Stimulated activated CD4-positive, alpha-beta T cell treated with anti-CD3 and anti-CD28 coated beads, Interleukin-15, amount 100 ng/mL, for 24 hours (primary cell): Measurements from ENCODE around the gene COL19A1.

Source experiments
- DNase-seq: peaks from one replicate; pipeline ENCODE4 v3.0.0-alpha.2; 2020

COL19A1 gene

DNA sequence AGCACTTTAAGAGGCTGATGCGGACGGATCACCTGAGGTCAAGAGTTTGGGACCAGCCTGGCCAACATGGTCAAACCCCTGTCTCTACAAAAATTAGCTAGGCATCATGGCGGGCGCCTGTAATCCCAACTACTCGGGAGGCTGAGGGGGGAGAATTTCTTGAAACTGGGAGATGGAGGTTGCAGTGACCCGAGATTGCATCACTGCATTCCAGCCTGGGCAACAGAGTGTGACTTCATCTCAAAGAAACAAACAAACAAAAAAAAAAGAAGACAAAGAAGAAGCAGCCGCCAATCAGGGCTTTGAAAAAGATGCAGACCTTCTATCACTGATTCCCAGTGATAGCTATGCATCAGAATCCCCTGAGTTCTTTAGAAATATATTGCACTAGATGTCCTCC lies 379.8 kb downstream of the COL19A1 start:
- DNase-seq: no peak

DNA sequence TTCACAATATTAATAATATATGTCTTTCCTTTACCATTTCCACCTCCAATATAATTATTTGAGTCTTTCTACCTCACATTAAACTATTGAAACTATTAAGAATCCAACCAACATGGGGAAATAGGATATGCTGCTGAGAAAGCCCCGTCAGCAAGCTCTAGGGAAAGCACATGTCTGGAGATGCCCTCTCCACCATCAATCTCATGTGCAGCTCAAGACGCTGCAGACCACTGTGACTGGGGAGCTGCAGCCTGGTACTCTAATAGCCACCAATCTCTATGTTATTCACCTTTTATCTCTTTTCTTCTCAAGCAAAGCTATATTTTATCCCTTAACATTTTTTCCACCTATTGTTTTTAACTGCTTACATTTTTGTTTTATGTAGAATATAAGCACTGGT lies 386.2 kb downstream of the COL19A1 start:
- no peak for DNase-seq

GRCh38 chr6:70253923-70254322 lies 387.6 kb downstream of the COL19A1 start:
- no peak for DNase-seq

DNA sequence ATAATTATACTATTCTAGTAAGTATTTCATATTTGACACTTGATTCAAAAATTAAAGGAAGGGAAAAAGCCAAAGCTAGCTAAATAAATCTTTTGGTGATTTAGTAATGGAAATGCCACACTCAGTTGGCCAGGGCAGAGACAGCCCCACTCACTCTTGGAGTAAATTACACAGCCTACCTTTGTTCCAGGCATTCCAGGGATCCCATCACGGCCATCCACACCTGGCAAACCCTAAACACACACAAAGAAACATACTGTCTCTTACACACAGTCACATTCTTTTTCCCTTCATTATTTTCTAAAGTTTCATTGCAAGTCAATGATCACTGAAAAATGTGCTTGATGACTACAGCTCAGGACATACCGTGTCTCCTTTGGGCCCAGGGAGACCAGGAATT lies 388.4 kb downstream of the COL19A1 start:
- DNase-seq: no peak

- DNase-seq: no peak
Observed at GRCh38 chr6:70257768-70258273, 391.5 kb downstream of the COL19A1 start.

- DNase-seq: no peak
Observed at GRCh38 chr6:70258483-70258882, 392.1 kb downstream of the COL19A1 start.
